ENCODE results near the gene ARHGAP26. TPM values are rescaled to one million over a fixed set of nuclear protein-coding genes. Genes with fewer than 3 reads are reported as not detected.
A peak's percentile ranks its signal among the peaks of the same experiment; 100 is the strongest.
"Not testable (repeated sequence)": the region's sequence is repeated elsewhere in the genome, so short reads cannot be mapped to it uniquely, and the experiment has no call there.

ARHGAP26 gene
- total RNA-seq, 1 donor from 2014 or later: 20.1 TPM

DNA sequence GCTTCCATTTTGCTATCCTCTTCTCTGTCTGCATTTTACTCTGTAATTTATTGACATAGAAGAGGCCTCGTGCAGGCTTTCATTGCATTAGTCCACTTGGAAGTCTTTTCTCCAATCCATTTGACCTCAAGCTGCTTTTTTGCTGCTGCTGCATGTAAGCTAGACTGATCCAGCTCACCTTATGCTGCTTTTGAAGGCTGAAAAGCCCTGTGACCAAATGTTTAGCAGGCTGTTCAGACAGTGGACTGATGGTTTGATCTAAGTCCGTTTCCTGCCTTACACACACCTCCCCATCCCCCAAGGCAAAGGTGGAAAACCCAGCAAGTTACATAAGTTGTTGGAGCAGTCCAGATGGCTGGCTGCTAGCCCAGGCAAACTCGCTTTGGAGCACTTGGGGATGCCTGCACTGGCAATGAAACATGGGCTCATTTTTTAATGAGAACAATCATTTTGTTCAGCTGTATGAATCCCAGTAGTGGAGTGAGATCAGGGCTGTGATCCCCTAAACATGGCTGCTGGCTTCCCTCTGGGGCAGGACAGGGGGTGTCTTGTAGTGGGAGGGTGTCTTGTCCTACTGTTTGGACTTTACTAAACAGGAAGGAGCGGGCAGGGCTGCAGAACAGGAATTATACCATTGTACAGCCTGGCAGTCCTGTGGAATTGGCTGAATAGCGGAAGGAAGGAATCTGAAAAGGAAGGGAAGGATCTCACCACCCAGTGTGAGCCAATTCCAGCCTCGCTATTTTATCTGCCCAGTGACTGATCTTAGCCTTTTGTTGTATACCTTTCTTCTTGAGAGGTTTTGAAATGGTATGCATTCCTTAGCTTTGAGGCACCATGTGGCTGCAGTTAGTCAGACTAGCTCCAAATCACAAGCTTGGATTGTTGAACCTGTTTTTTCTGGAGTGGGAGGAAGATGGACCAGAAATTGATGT, 212.0 kb downstream of the ARHGAP26 start:
- Mint-ChIP-seq H3K36me3 (ENCODE audit: unreplicated experiment) (peaks cover 4% of the 10 kb centered on the region), H3K4me1 (ENCODE audit: low read depth, unreplicated experiment) (peaks cover 22% of the 10 kb centered on the region), H3K4me3 (ENCODE audit: unreplicated experiment) (no peak overlapping the region), H3K27ac (ENCODE audit: unreplicated experiment) (peak overlapping the region; percentile 84), H3K27me3 (ENCODE audit: unreplicated experiment) (no peaks in the 10 kb centered on the region), H3K9me3 (ENCODE audit: unreplicated experiment) (peaks cover 2% of the 10 kb centered on the region)
- TF ChIP-seq, protein P1, sequence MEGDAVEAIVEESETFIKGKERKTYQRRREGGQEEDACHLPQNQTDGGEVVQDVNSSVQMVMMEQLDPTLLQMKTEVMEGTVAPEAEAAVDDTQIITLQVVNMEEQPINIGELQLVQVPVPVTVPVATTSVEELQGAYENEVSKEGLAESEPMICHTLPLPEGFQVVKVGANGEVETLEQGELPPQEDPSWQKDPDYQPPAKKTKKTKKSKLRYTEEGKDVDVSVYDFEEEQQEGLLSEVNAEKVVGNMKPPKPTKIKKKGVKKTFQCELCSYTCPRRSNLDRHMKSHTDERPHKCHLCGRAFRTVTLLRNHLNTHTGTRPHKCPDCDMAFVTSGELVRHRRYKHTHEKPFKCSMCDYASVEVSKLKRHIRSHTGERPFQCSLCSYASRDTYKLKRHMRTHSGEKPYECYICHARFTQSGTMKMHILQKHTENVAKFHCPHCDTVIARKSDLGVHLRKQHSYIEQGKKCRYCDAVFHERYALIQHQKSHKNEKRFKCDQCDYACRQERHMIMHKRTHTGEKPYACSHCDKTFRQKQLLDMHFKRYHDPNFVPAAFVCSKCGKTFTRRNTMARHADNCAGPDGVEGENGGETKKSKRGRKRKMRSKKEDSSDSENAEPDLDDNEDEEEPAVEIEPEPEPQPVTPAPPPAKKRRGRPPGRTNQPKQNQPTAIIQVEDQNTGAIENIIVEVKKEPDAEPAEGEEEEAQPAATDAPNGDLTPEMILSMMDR (IDR thresholded peaks at IDR 0.05; ENCODE audit: partially characterized antibody, unreplicated experiment): no peak
- DNase-seq: no peak

- TF ChIP-seq, protein P1 (IDR thresholded peaks at IDR 0.05; ENCODE audit: partially characterized antibody, unreplicated experiment): no peak
- DNase-seq: no peak
- Mint-ChIP-seq H3K4me1 (ENCODE audit: low read depth, unreplicated experiment) (peaks cover 22% of the 10 kb centered on the region), H3K4me3 (ENCODE audit: unreplicated experiment) (no peak overlapping the region), H3K27ac (ENCODE audit: unreplicated experiment) (no peak overlapping the region), H3K9me3 (ENCODE audit: unreplicated experiment) (peaks cover 2% of the 10 kb centered on the region), H3K36me3 (ENCODE audit: unreplicated experiment) (peaks cover 4% of the 10 kb centered on the region), H3K27me3 (ENCODE audit: unreplicated experiment) (no peaks in the 10 kb centered on the region)
Observed at GRCh38 chr5:142982821-142983200, 212.6 kb downstream of the ARHGAP26 start.

GRCh38 chr5:142984011-142984410, 213.8 kb downstream of the ARHGAP26 start:
- peaks cover 22% of the 10 kb centered on the region for H3K4me1 Mint-ChIP-seq (ENCODE audit: low read depth, unreplicated experiment)
- peaks cover 2% of the 10 kb centered on the region for H3K9me3 Mint-ChIP-seq (ENCODE audit: unreplicated experiment)
- TF ChIP-seq, protein P1 (IDR thresholded peaks at IDR 0.05; ENCODE audit: partially characterized antibody, unreplicated experiment): no peak
- H3K27ac Mint-ChIP-seq (ENCODE audit: unreplicated experiment): peak overlapping the region; percentile 72
- H3K36me3 Mint-ChIP-seq (ENCODE audit: unreplicated experiment): peaks cover 4% of the 10 kb centered on the region
- no peaks in the 10 kb centered on the region for H3K27me3 Mint-ChIP-seq (ENCODE audit: unreplicated experiment)
- no peak for DNase-seq
- no peak overlapping the region for H3K4me3 Mint-ChIP-seq (ENCODE audit: unreplicated experiment)

DNA sequence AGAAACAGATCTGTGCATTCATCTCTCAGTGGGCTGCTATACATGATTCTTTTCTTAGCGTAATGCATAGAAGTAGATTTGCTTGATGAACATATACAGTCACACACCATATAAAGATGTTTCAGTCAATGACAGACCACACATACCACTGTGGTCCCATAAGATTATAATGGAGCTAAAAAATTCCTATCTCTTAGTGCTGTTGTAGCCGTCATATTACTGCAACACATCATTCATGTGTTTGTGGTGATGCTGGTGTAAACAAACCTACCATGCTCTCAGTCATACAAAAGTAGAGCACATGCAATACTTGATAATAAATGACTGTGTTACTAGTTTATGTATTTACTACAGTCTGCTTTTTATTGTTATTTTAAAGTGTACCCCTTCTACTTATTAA, 214.3 kb downstream of the ARHGAP26 start:
- DNase-seq: no peak

DNA sequence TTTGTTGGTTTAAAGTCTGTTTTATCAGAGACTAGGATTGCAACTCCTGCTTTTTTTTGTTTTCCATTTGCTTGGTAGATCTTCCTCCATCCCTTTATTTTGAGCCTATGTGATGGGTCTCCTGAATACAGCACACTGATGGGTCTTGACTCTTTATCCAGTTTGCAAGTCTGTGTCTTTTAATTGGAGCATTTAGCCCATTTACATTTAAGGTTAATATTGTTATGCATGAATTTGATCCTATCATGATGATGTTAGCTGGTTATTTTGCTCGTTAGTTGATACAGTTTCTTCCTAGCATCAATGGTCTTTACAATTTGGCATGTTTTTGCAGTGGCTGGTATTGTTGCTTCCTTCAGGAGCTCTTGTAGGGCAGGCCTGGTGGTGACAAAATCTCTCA, 219.1 kb downstream of the ARHGAP26 start:
- DNase-seq; H3K9me3 Mint-ChIP-seq (ENCODE audit: unreplicated experiment); H3K36me3 Mint-ChIP-seq (ENCODE audit: unreplicated experiment); H3K27me3 Mint-ChIP-seq (ENCODE audit: unreplicated experiment); H3K4me3 Mint-ChIP-seq (ENCODE audit: unreplicated experiment); H3K27ac Mint-ChIP-seq (ENCODE audit: unreplicated experiment); H3K4me1 Mint-ChIP-seq (ENCODE audit: low read depth, unreplicated experiment): not testable (repeated sequence)

More for the DNA sequence above, 214.3 kb downstream of the ARHGAP26 start:
- peaks cover 4% of the 10 kb centered on the region for H3K36me3 Mint-ChIP-seq (ENCODE audit: unreplicated experiment)
- no peaks in the 10 kb centered on the region for H3K27me3 Mint-ChIP-seq (ENCODE audit: unreplicated experiment)
- H3K4me1 Mint-ChIP-seq (ENCODE audit: low read depth, unreplicated experiment): peaks cover 22% of the 10 kb centered on the region
- peaks cover 2% of the 10 kb centered on the region for H3K9me3 Mint-ChIP-seq (ENCODE audit: unreplicated experiment)
- H3K4me3 Mint-ChIP-seq (ENCODE audit: unreplicated experiment): no peak overlapping the region
- TF ChIP-seq, protein P1 (IDR thresholded peaks at IDR 0.05; ENCODE audit: partially characterized antibody, unreplicated experiment): no peak
- no peak overlapping the region for H3K27ac Mint-ChIP-seq (ENCODE audit: unreplicated experiment)

DNA sequence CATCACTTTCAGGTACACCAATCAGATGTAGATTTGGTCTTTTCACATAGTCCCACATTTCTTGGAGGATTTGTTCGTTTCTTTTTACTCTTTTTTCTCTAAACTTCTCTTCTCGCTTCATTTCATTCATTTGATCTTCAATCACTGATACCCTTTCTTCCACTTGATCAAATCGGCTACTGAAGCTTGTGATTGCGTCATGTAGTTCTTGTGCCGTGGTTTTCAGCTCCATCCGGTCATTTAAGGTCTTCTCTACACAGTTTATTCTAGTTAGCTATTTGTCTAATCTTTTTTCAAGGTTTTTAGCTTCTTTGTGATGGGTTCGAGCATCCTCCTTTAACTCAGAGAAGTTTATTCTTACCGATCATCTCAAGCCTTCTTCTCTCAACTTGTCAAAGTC, 219.9 kb downstream of the ARHGAP26 start:
- not testable (repeated sequence) for H3K4me3 Mint-ChIP-seq (ENCODE audit: unreplicated experiment); DNase-seq; H3K36me3 Mint-ChIP-seq (ENCODE audit: unreplicated experiment); H3K9me3 Mint-ChIP-seq (ENCODE audit: unreplicated experiment); H3K4me1 Mint-ChIP-seq (ENCODE audit: low read depth, unreplicated experiment); H3K27ac Mint-ChIP-seq (ENCODE audit: unreplicated experiment); H3K27me3 Mint-ChIP-seq (ENCODE audit: unreplicated experiment)

All from glutamatergic neuron (in vitro differentiated cells).